Stimulated activated CD4-positive, alpha-beta T cell treated with anti-CD3 and anti-CD28 coated beads, TNF-alpha, amount 100 ng/mL, for 4 hours (primary cell): ENCODE measurements around the gene LRRFIP1.

Source experiments
- DNase-seq, 3 experiments: peaks; one replicate each; pipeline ENCODE4 v3.0.0-alpha.2; 2020; ENCODE audit warnings: low read depth in 3 of 3

LRRFIP1 gene

GRCh38 chr2:237640493-237640998, 13.2 kb downstream of the LRRFIP1 start:
- DNase-seq = no peak

GRCh38 chr2:237642038-237642734, 14.8 kb downstream of the LRRFIP1 start:
- DNase-seq = no peak

GRCh38 chr2:237643066-237643465, 15.7 kb downstream of the LRRFIP1 start:
- no peak for DNase-seq

GRCh38 chr2:237643582-237644380, 16.4 kb downstream of the LRRFIP1 start:
- no peak for DNase-seq

- DNase-seq = no peak
These were observed 17.0 kb downstream of the LRRFIP1 start for GRCh38 chr2:237644381-237644703.

- no peak for DNase-seq
These were observed 17.9 kb downstream of the LRRFIP1 start for GRCh38 chr2:237645261-237645660.

GRCh38 chr2:237647176-237648015, 20.0 kb downstream of the LRRFIP1 start:
- no peak for DNase-seq

- no peak for DNase-seq
These were observed 20.6 kb downstream of the LRRFIP1 start for GRCh38 chr2:237648016-237648381.

GRCh38 chr2:237649541-237650454, 22.4 kb downstream of the LRRFIP1 start:
- no peak for DNase-seq

GRCh38 chr2:237650455-237650850, 23.1 kb downstream of the LRRFIP1 start:
- no peak for DNase-seq

GRCh38 chr2:237651761-237652160, 24.4 kb downstream of the LRRFIP1 start:
- no peak for DNase-seq

- no peak for DNase-seq
These were observed 24.8 kb downstream of the LRRFIP1 start for GRCh38 chr2:237652181-237652580.

- no peak for DNase-seq
These were observed 25.5 kb downstream of the LRRFIP1 start for GRCh38 chr2:237652854-237653253.

GRCh38 chr2:237653776-237654558, 26.6 kb downstream of the LRRFIP1 start:
- DNase-seq = no peak

- DNase-seq = no peak
These were observed 29.7 kb downstream of the LRRFIP1 start for GRCh38 chr2:237657063-237657462.

GRCh38 chr2:237660381-237660900, 33.1 kb downstream of the LRRFIP1 start:
- no peak for DNase-seq

GRCh38 chr2:237661270-237661669, 33.9 kb downstream of the LRRFIP1 start:
- no peak for DNase-seq

- no peak for DNase-seq
These were observed 34.5 kb downstream of the LRRFIP1 start for GRCh38 chr2:237661799-237662328.

- peak in 2 of 3 experiments; percentile 8 to 14 for DNase-seq
These were observed 35.3 kb downstream of the LRRFIP1 start for GRCh38 chr2:237662671-237663093.
